ENCODE measurements around the gene SEMA5B.

DNA sequence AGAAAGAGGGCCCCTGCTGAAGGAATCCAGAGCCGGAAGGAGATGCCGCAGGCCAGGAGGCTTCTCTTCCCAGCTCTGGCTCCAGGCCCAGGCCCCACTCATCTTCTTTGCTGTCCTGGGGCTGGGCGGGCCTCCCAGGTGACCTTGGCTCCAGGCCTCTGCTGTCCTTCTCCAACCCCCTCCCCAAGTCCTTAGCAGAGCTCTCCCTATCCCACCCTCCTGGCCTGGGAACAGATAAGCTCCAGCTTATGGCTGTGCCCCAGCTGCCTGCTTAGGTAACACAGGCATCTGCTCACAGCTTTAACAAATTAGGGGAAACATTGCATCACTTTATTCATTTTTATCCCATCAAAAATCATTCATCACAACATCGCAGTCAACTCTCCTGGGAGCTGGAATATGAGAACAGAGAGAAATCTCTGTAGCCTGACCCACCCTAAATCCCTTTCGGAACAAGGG is 86.9 kb downstream of the SEMA5B start:
- TF ChIP-seq EZH2 (IDR thresholded peaks at IDR 0.05; ENCODE audit: borderline replicate concordance, insufficient read depth, low read length, poor library complexity, severe bottlenecking) (no peak), TAF1 (IDR thresholded peaks at IDR 0.05; ENCODE audit: low read depth) (no peak)
- TF ChIP-seq, protein P1, sequence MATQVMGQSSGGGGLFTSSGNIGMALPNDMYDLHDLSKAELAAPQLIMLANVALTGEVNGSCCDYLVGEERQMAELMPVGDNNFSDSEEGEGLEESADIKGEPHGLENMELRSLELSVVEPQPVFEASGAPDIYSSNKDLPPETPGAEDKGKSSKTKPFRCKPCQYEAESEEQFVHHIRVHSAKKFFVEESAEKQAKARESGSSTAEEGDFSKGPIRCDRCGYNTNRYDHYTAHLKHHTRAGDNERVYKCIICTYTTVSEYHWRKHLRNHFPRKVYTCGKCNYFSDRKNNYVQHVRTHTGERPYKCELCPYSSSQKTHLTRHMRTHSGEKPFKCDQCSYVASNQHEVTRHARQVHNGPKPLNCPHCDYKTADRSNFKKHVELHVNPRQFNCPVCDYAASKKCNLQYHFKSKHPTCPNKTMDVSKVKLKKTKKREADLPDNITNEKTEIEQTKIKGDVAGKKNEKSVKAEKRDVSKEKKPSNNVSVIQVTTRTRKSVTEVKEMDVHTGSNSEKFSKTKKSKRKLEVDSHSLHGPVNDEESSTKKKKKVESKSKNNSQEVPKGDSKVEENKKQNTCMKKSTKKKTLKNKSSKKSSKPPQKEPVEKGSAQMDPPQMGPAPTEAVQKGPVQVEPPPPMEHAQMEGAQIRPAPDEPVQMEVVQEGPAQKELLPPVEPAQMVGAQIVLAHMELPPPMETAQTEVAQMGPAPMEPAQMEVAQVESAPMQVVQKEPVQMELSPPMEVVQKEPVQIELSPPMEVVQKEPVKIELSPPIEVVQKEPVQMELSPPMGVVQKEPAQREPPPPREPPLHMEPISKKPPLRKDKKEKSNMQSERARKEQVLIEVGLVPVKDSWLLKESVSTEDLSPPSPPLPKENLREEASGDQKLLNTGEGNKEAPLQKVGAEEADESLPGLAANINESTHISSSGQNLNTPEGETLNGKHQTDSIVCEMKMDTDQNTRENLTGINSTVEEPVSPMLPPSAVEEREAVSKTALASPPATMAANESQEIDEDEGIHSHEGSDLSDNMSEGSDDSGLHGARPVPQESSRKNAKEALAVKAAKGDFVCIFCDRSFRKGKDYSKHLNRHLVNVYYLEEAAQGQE (IDR thresholded peaks at IDR 0.05; ENCODE audit: borderline replicate concordance), result no peak
